Transverse colon (tissue), 3 donors: ENCODE results near the gene PTPRG.

Experiments used
- POLR2A ChIP-seq: fragments of 450-650 bp; IDR thresholded peaks from one replicate; pipeline ENCODE4 v1.6.1; 2016; ENCODE audit warnings: antibody characterized with exemption, mild to moderate bottlenecking, moderate library complexity
- TF ChIP-seq, protein P1 (sequence below), 5 experiments: fragments of 200-600 bp in 3 of 5; fragments of 450-650 bp in 2 of 5; sonication (generic) in 3 of 5; IDR thresholded peaks; 1 replicate in 2 of 5; 2 replicates in 3 of 5; pipeline ENCODE4 v1.5.1; 2016 to 2017; ENCODE audit warnings: antibody characterized with exemption in 5 of 5, inconsistent platforms in 3 of 5, mild to moderate bottlenecking in 2 of 5, moderate library complexity in 1 of 5

DNA sequence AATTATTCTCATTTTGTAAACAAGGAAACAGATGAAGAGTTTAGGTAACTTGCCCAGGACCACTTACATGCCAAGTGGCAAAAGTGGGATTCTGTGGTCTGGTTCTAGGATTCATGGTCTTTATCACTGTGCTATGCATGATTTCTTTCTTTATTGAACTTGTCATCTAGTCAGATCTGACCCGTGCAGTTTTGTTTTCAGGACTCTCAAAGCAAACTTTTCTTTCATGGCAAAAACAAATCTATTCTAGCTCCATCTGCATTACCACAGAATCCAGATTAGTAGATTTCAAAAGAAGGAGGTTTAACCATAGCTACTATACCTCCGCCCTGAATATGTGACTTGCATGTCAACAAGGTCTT is 404.4 kb downstream of the PTPRG start:
- TF ChIP-seq, protein P1, sequence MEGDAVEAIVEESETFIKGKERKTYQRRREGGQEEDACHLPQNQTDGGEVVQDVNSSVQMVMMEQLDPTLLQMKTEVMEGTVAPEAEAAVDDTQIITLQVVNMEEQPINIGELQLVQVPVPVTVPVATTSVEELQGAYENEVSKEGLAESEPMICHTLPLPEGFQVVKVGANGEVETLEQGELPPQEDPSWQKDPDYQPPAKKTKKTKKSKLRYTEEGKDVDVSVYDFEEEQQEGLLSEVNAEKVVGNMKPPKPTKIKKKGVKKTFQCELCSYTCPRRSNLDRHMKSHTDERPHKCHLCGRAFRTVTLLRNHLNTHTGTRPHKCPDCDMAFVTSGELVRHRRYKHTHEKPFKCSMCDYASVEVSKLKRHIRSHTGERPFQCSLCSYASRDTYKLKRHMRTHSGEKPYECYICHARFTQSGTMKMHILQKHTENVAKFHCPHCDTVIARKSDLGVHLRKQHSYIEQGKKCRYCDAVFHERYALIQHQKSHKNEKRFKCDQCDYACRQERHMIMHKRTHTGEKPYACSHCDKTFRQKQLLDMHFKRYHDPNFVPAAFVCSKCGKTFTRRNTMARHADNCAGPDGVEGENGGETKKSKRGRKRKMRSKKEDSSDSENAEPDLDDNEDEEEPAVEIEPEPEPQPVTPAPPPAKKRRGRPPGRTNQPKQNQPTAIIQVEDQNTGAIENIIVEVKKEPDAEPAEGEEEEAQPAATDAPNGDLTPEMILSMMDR (IDR thresholded peaks at IDR 0.05) = no peak
- TF ChIP-seq POLR2A = no peak
